Calu3 (cell line): ENCODE data around the gene ZNF524. TPM values are rescaled to one million over a fixed set of nuclear protein-coding genes. Genes with fewer than 3 reads are reported as not detected.

Source experiments
- BruUV-seq: library from RNA; stranded (reverse); fragments of 400-500 nt; replicated peaks from 2 replicates; lab custom pipeline; 2021; lab: Mats Ljungman, UMichigan
- CTCF ChIA-PET: fragments of 300-600 bp; sonication (Branson Sonifier 250); formaldehyde crosslinking; loops from one replicate; lab custom pipeline; 2022; ENCODE audit warnings: antibody characterized with exemption; lab: Charles Lee
- DNase-seq: peaks from one replicate; pipeline ENCODE4 v3.0.0; 2022
- H3K27ac Mint-ChIP-seq: one replicate; pipeline ENCODE4 v1.8.0; 2022; ENCODE audit warnings: mixed read lengths; ENCODE audit not compliant: unreplicated experiment
- H3K27me3 Mint-ChIP-seq: one replicate; pipeline ENCODE4 v1.8.0; 2022; ENCODE audit warnings: mixed read lengths; ENCODE audit not compliant: unreplicated experiment
- H3K36me3 Mint-ChIP-seq: one replicate; pipeline ENCODE4 v1.8.0; 2022; ENCODE audit warnings: mild to moderate bottlenecking, moderate library complexity, mixed read lengths; ENCODE audit not compliant: insufficient read depth, unreplicated experiment
- H3K4me1 Mint-ChIP-seq: one replicate; pipeline ENCODE4 v1.8.0; 2022; ENCODE audit warnings: mild to moderate bottlenecking, low read depth, mixed read lengths; ENCODE audit not compliant: unreplicated experiment
- H3K4me3 Mint-ChIP-seq: one replicate; pipeline ENCODE4 v1.8.0; 2022; ENCODE audit warnings: mild to moderate bottlenecking, low read depth, moderate library complexity, mixed read lengths; ENCODE audit not compliant: unreplicated experiment
- H3K9me3 Mint-ChIP-seq: one replicate; pipeline ENCODE4 v1.8.0; 2022; ENCODE audit warnings: low read depth, mixed read lengths; ENCODE audit not compliant: unreplicated experiment
- CTCF ChIP-seq: fragments of 200-600 bp; IDR thresholded peaks from one replicate; pipeline ENCODE4 v1.8.0; 2022; ENCODE audit warnings: antibody characterized with exemption; ENCODE audit not compliant: unreplicated experiment
- intact Hi-C: fragments of 100-400 bp; cut with micrococcal nuclease; formaldehyde crosslinking; loops from one replicate; pipeline ENCODE4 v1.10.0; 2022; ENCODE audit not compliant: unreplicated experiment
- total RNA-seq: library from RNA; stranded (reverse); gene quantifications from 2 replicates; pipeline ENCODE4 v1.2.3, GENCODE V29; 2022

ZNF524 gene
- total RNA-seq, 1 experiment from 2014 or later: 18.5 TPM

GRCh38 chr19:55590109-55590508 is 10.0 kb upstream of the ZNF524 start:
- Mint-ChIP-seq H3K27ac (no peak overlapping the region), H3K4me3 (no peak overlapping the region), H3K27me3 (peaks cover 34% of the 10 kb centered on the region), H3K9me3 (no peaks in the 10 kb centered on the region), H3K4me1 (peaks cover 15% of the 10 kb centered on the region), H3K36me3 (peaks cover 27% of the 10 kb centered on the region)
- CTCF ChIA-PET: no interaction called here
- intact Hi-C loops: no loop called here
- BruUV-seq: no TSS peak
- no peak for DNase-seq
- TF ChIP-seq CTCF: no peak

DNA sequence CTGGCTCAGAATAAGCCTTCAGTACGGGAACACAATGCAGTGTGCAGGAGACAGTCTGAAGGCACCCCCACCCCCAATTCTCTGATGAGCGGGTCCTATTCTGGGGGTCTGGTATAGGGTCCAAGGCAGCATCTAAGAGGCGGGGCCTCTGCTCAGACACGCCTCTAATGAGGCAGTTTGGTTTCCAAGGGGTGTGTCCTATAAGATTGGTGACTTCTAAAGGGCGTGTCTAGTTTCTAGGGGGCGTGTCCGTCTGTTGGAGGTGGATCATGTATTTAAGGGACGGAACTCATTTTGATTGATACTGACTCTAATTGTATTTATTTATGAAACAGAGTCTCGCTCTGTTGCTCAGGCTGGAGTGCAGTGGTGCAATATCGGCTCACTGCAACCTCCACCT is 9.5 kb upstream of the ZNF524 start:
- intact Hi-C loops: no loop called here
- H3K27ac Mint-ChIP-seq: no peak overlapping the region
- peaks cover 29% of the 10 kb centered on the region for H3K27me3 Mint-ChIP-seq
- BruUV-seq: no TSS peak
- CTCF ChIA-PET: interaction anchor here (0.7 kb wide), 1 partner anchor 55 kb away, joined by 3 read pairs; no protein-coding TSS in a partner anchor
- no peak for TF ChIP-seq CTCF
- H3K36me3 Mint-ChIP-seq: peaks cover 28% of the 10 kb centered on the region
- H3K4me3 Mint-ChIP-seq: no peak overlapping the region
- DNase-seq: no peak
- no peaks in the 10 kb centered on the region for H3K9me3 Mint-ChIP-seq
- peaks cover 10% of the 10 kb centered on the region for H3K4me1 Mint-ChIP-seq

DNA sequence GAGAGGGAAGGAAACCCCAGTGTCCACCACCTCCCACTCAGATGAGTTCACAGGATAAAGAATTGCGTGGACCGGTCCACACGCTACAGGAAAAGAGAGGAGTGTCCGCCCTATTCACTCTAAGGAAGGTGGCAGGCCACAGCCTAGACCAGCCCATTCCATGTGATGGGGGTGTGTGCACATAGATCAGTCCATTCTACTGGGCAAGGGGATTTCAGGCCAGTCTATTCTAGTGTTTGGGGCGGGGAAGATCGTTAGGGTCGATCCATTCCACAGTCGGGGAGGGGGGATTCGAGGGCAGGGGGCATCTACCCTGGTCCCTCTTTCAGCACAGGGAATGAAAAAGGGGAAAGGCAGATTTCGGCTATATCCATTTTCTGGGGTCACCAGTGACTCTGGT is 8.5 kb upstream of the ZNF524 start:
- Mint-ChIP-seq H3K36me3 (peaks cover 32% of the 10 kb centered on the region), H3K27ac (peak overlapping the region; percentile 59), H3K4me1 (peaks cover 1% of the 10 kb centered on the region), H3K27me3 (peaks cover 19% of the 10 kb centered on the region), H3K4me3 (no peak overlapping the region), H3K9me3 (no peaks in the 10 kb centered on the region)
- TSS peak; percentile 17 for BruUV-seq
- TF ChIP-seq CTCF: no peak
- intact Hi-C loops: no loop called here
- no peak for DNase-seq
- CTCF ChIA-PET: no interaction called here

- peaks cover 18% of the 10 kb centered on the region for H3K27me3 Mint-ChIP-seq
- no TSS peak for BruUV-seq
- no peak for DNase-seq
- TF ChIP-seq CTCF: no peak
- H3K9me3 Mint-ChIP-seq: no peaks in the 10 kb centered on the region
- H3K36me3 Mint-ChIP-seq: peaks cover 32% of the 10 kb centered on the region
- intact Hi-C loops: no loop called here
- CTCF ChIA-PET: no interaction called here
- H3K4me1 Mint-ChIP-seq: no peaks in the 10 kb centered on the region
- H3K4me3 Mint-ChIP-seq: no peak overlapping the region
- H3K27ac Mint-ChIP-seq: no peak overlapping the region
These were observed 7.5 kb upstream of the ZNF524 start for GRCh38 chr19:55592391-55593090.
